Nucleus accumbens (tissue), 56 donors: ENCODE data around the gene IMMT.
"Not testable (repeated sequence)": the region's sequence is repeated elsewhere in the genome, so short reads cannot be mapped to it uniquely, and the experiment has no call there.

Experiments used
- DNase-seq, 56 donors: peaks; one replicate each; lab custom pipeline; 2025; lab: John Stamatoyannopoulos, UW

IMMT gene

GRCh38 chr2:86195055-86195807, at the start of gene IMMT:
IMMT (minus strand) TSS chr2:86195462; CDS start chr2:86195382, 80 bp downstream.
- DNase-seq: peak; percentile 49 to 97 (median 93)

- not testable (repeated sequence) for DNase-seq
Observed at GRCh38 chr2:86244781-86245180, 49.5 kb upstream of the IMMT start.

GRCh38 chr2:86243950-86244733, 48.9 kb upstream of the IMMT start:
- DNase-seq: no peak

GRCh38 chr2:86243272-86243671, 48.0 kb upstream of the IMMT start:
- no peak for DNase-seq

- no peak for DNase-seq
Observed at GRCh38 chr2:86241611-86242010, 46.3 kb upstream of the IMMT start.

GRCh38 chr2:86240251-86240650, 45.0 kb upstream of the IMMT start:
- no peak for DNase-seq

- DNase-seq: no peak
Observed at GRCh38 chr2:86239745-86240144, 44.5 kb upstream of the IMMT start.

GRCh38 chr2:86239326-86239725, 44.1 kb upstream of the IMMT start:
- DNase-seq: no peak

GRCh38 chr2:86238354-86238753, 43.1 kb upstream of the IMMT start:
- no peak for DNase-seq

- DNase-seq: no peak
Observed at GRCh38 chr2:86237172-86237571, 41.9 kb upstream of the IMMT start.

- DNase-seq: no peak
Observed at GRCh38 chr2:86235196-86235980, 40.1 kb upstream of the IMMT start.

GRCh38 chr2:86234563-86235131, 39.4 kb upstream of the IMMT start:
- peak in 3 of 56 donors; percentile 11 to 24 (median 12) for DNase-seq

GRCh38 chr2:86233436-86233835, 38.2 kb upstream of the IMMT start:
- DNase-seq: no peak

GRCh38 chr2:86232910-86233309, 37.6 kb upstream of the IMMT start:
- no peak for DNase-seq

GRCh38 chr2:86232373-86232784, 37.1 kb upstream of the IMMT start:
- DNase-seq: no peak

GRCh38 chr2:86231680-86232372, 36.6 kb upstream of the IMMT start:
- no peak for DNase-seq

- DNase-seq: no peak
Observed at GRCh38 chr2:86230961-86231360, 35.7 kb upstream of the IMMT start.

GRCh38 chr2:86229221-86229620, 34.0 kb upstream of the IMMT start:
- no peak for DNase-seq

- DNase-seq: peak in 2 of 56 donors; percentile 5 to 19
Observed at GRCh38 chr2:86228574-86228973, 33.3 kb upstream of the IMMT start.

GRCh38 chr2:86227685-86228084, 32.4 kb upstream of the IMMT start:
- no peak for DNase-seq
